HepG2 (cell line): Measurements from ENCODE around the gene GSK3B. TPM values are rescaled to one million over a fixed set of nuclear protein-coding genes. Genes with fewer than 3 reads are reported as not detected.

Experiments used
- DZIP1 ChIP-seq: sonication (generic); formaldehyde crosslinking; IDR thresholded peaks from 2 replicates; pipeline ENCODE4 v1.5.0; 2020; ENCODE audit warnings: mild to moderate bottlenecking, missing genetic modification reagents
- EP300 ChIP-seq, 3 experiments: sonication (generic) in 1 of 3; formaldehyde crosslinking in 1 of 3; IDR thresholded peaks; 2 replicates each; pipeline versions ENCODE4 v1.5.1 to v1.6.1; 2011 to 2020; ENCODE audit warnings: low read depth in 2 of 3, low read length in 2 of 3, borderline replicate concordance in 1 of 3, improper control_type of control experiment in 1 of 3, mild to moderate bottlenecking in 1 of 3, missing genetic modification reagents in 1 of 3, moderate library complexity in 1 of 3
- HNF4A ChIP-seq: sonication (generic); formaldehyde crosslinking; IDR thresholded peaks from 2 replicates; pipeline ENCODE4 v1.4.0; 2020; ENCODE audit warnings: missing genetic modification reagents
- PAXIP1 ChIP-seq: sonication (generic); formaldehyde crosslinking; conservative IDR thresholded peaks from 2 replicates; pipeline ENCODE4 v1.4.0; 2020; ENCODE audit warnings: mild to moderate bottlenecking, missing genetic modification reagents, moderate library complexity
- SOX13 ChIP-seq, 3 experiments: fragments of 450-650 bp in 1 of 3; sonication (generic) in 1 of 3; formaldehyde crosslinking in 1 of 3; IDR thresholded peaks in 2 of 3; conservative IDR thresholded peaks in 1 of 3; 2 replicates each; pipeline versions ENCODE4 v1.5.0 to v1.6.1; 2016 to 2020; ENCODE audit warnings: antibody characterized with exemption in 1 of 3, mild to moderate bottlenecking in 1 of 3, missing compliant biosample characterization in 1 of 3, missing genetic modification reagents in 1 of 3, moderate library complexity in 1 of 3
- SOX5 ChIP-seq: IDR thresholded peaks from 2 replicates; pipeline ENCODE4 v1.6.1; 2016; ENCODE audit warnings: borderline replicate concordance
- XBP1 ChIP-seq: sonication (generic); formaldehyde crosslinking; IDR thresholded peaks from 2 replicates; pipeline ENCODE4 v1.5.0; 2020; ENCODE audit warnings: missing genetic modification reagents
- ZMYM4 ChIP-seq: sonication (generic); formaldehyde crosslinking; IDR thresholded peaks from 2 replicates; pipeline ENCODE4 v1.8.1; 2023; ENCODE audit warnings: mild to moderate bottlenecking, missing genetic modification reagents
- ZNF770 ChIP-seq: sonication (generic); formaldehyde crosslinking; IDR thresholded peaks from 2 replicates; pipeline ENCODE4 v1.5.0; 2020; ENCODE audit warnings: mild to moderate bottlenecking, missing genetic modification reagents
- ZNF800 ChIP-seq: sonication (generic); formaldehyde crosslinking; IDR thresholded peaks from 2 replicates; pipeline ENCODE4 v1.4.0; 2020; ENCODE audit warnings: missing genetic modification reagents
- polyA plus RNA-seq, 8 experiments: library from polyadenylated mRNA; depleted of rRNA in 3 of 8; stranded (reverse) in 7 of 8; unstranded in 1 of 8; fragments of >200 nt; fragmentation: Illumina TruSeq in 4 of 8; extraction: Trizol in 4 of 8; gene quantifications; 2 replicates each; pipeline versions ENCODE4 v1.2.1 to v1.2.3, GENCODE V29; 2011 to 2016; ENCODE audit warnings: low read depth in 4 of 8, missing spikeins in 1 of 8, mixed read lengths in 1 of 8; ENCODE audit not compliant: insufficient read depth in 1 of 8
- total RNA-seq, 5 experiments: library from RNA; depleted of rRNA; stranded (reverse); fragments of >200 nt; fragmentation: Illumina TruSeq; extraction: Trizol; gene quantifications; 2 replicates each; pipeline ENCODE4 v1.2.3, GENCODE V29; 2016; ENCODE audit warnings: low read depth in 1 of 5

Gene GSK3B
- total and polyA plus RNA-seq, 2 of the 13 experiments (the other 11 are each of a cell fraction or from before 2014, with no cell fraction given), result 22.3 to 30.1 TPM

GRCh38 chr3:119796785-119797184 lies 297.5 kb downstream of the GSK3B start (continued):
- TF ChIP-seq ZNF800 (CRISPR knock-in tag) (no peak), PAXIP1 (CRISPR knock-in tag) (0 out of 2 replicates have a peak, but pooled peaks have one; percentile 11), SOX13 (IDR thresholded peaks at IDR 0.05) (no peak), SOX13 (CRISPR knock-in tag; conservative IDR thresholded peaks at IDR 0.05 in 1 of 2, IDR thresholded peaks at IDR 0.05 in 1 of 2) (peak in 1 of 2 experiments; percentile 69; a peak in 2 of 4 replicates), ZNF770 (CRISPR knock-in tag) (peak; percentile 69; the same call in 1 of the 2 replicates), EP300 (IDR thresholded peaks at IDR 0.05; ENCODE audit: low read depth in 2 of 2, low read length in 2 of 2) (peak in 1 of 2 experiments; percentile 47; a peak in 1 of 4 replicates), EP300 (CRISPR knock-in tag; IDR thresholded peaks at IDR 0.05; ENCODE audit: borderline replicate concordance) (no peak), DZIP1 (CRISPR knock-in tag) (no peak), HNF4A (CRISPR knock-in tag) (peak; percentile 64), ZMYM4 (CRISPR knock-in tag) (peak; percentile 58; the same call in 1 of the 2 replicates), XBP1 (CRISPR knock-in tag) (no peak), SOX5 (CRISPR knock-in tag) (peak; percentile 35; the same call in 1 of the 2 replicates)
